DMS153 treated with DMSO at 0.1 percent for 48 hours (cell line): ENCODE measurements around the gene CCDC7.
"Not testable (repeated sequence)": the region's sequence is repeated elsewhere in the genome, so short reads cannot be mapped to it uniquely, and the experiment has no call there.

Experiments
- DNase-seq: peaks from one replicate; lab custom pipeline; 2025; ENCODE audit not compliant: unreplicated experiment; lab: John Stamatoyannopoulos, UW

CCDC7 gene

GRCh38 chr10:32446536-32447406 is 831 bp downstream of the CCDC7 start:
- peak; percentile 9 for DNase-seq

DNA sequence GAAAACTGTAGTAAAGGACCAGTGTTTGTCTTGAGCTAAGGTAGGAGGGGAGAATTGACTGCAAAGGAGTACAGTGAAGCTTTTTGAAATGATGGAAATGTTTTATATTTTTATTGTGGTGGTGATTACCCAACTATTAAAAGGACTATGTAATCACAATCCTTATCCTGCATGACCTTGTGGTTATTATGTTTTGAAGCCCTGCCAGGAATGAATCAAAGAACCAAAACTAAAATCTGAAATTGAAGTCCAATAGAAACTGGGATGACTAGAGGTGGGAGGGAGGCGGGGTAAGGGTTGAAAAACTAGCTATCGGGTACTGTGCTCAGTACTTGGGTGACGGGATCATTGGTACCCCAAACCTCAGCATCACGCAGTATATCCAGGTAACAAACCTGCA is 8.2 kb downstream of the CCDC7 start:
- DNase-seq, result no peak

DNA sequence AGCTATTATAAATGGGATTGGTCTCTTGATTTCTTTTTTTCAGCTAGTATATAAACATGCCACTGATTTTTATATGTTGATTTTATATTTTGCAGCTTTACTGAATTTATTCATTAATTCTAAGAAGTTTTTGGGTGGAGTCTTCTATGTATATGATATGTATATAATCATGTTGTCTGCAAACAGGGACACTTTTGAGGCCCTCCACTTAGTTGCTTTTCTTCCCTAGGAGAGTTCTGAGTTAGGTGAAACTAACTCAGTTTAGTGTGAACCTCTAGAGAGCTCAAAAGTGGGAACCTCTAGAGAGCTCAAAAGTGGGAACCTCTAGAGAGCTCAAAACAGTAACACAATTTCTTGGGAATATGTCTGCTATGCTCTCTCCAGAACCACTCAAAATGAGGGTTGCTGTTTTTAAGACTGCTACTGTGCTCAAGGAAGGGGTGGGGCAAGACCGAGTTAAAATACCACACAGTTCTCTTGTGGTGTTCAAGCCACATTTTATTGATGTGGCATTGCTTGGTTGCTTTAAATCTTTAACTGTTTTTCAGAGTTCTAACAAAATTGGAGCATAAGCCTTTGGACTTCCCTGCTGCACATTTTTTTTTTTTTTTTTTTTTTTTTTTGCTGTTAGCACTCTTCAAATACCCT is 13.2 kb downstream of the CCDC7 start:
- no peak for DNase-seq

GRCh38 chr10:32461203-32461602 is 15.3 kb downstream of the CCDC7 start:
- no peak for DNase-seq

GRCh38 chr10:32471232-32471631 is 25.3 kb downstream of the CCDC7 start:
- no peak for DNase-seq

GRCh38 chr10:32477499-32477898 is 31.6 kb downstream of the CCDC7 start:
- DNase-seq, result no peak

- DNase-seq, result no peak
These were observed 35.7 kb downstream of the CCDC7 start for GRCh38 chr10:32481606-32482005.

DNA sequence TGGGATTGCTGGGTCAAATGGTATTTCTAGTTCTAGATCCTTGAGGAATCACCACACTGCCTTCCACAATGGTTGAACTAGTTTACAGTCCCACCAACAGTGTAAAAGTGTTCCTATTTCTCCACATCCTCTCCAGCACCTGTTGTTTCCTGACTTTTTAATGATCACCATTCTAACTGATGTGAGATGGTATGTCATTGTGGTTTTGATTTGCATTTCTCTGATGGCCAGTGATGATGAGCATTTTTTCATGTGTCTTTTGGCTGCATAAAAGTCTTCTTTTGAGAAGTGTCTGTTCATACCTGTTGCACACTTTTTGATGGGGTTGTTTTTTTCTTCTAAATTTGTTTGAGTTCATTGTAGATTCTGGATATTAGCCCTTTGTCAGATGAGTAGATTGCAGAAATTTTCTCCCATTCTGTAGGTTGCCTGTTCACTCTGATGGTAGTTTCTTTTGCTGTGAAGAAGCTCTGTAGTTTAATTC is 37.1 kb downstream of the CCDC7 start:
- DNase-seq, result not testable (repeated sequence)

DNA sequence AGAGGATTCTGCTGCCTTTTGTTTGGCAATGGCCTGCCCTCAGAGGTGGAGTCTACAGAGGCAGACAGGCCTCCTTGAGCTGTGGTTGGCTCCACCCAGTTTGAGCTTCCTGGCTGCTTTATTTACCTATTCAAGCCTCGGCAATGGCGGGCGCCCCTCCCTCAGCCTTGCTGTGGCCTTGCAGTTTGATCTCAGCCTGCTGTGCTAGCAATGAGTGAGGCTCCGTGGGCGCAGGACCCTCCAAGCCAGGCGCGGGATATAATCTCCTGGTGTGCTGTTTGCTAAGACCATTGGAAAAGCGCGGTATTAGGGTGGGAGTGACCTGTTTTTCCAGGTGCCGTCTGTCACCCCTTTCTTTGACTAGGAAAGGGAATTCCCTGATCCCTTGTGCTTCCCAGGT is 42.1 kb downstream of the CCDC7 start:
- DNase-seq, result not testable (repeated sequence)

DNA sequence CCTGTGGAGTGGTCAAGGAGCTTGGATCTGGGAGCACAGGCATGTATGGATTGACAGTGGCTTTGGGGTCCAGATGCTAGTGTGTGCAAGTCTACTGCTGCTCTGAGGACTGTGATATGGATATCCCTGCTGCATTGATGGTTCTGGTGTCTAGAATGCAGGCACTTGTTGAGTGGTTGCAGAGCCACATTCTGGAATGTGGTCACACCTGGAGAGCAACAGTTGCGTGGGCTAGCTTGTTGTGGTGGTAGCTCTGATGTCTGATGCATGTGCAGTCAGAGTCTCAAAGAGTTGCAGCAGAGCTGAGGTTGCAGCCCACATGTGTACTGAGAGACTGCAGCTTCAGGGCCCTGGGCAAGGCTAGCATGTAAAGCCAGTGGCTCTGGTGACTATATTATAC is 43.2 kb downstream of the CCDC7 start:
- DNase-seq, result no peak

- DNase-seq, result no peak
These were observed 44.0 kb downstream of the CCDC7 start for GRCh38 chr10:32489901-32490300.

DNA sequence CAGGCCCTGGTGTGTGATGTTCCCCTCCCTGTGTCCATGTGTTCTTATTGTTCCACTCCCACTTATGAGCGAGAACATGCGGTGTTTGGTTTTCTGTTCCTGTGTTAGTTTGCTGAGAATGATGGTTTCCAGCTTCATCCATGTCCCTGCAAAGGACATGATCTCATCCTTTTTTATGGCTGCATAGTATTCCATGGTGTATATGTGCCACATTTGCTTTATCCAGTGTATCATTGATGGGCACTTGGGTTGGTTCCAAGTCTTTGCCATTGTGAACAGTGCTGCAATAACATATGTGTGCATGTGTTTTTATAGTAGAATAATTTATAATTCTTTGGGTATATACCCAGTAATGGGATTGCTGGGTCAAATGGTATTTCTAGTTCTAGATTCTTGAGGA is 48.6 kb downstream of the CCDC7 start:
- DNase-seq, result not testable (repeated sequence)

DNA sequence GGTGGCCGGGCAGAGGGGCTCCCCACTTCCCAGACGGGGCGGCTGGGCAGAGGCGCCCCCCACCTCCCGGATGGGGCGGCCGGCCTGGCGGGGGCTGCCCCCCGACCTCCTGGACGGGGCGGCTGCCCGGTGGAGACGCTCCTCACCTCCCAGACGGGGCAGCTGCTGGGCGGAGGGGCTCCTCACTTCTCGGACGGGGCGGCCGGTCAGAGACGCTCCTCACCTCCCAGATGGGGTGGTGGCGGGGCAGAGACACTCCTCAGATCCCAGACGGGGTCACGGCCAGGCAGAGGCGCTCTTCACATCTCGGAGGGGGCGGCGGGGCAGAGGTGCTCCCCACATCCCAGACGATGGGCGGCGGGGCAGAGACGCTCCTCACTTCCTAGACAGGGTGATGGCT is 54.2 kb downstream of the CCDC7 start:
- not testable (repeated sequence) for DNase-seq

DNA sequence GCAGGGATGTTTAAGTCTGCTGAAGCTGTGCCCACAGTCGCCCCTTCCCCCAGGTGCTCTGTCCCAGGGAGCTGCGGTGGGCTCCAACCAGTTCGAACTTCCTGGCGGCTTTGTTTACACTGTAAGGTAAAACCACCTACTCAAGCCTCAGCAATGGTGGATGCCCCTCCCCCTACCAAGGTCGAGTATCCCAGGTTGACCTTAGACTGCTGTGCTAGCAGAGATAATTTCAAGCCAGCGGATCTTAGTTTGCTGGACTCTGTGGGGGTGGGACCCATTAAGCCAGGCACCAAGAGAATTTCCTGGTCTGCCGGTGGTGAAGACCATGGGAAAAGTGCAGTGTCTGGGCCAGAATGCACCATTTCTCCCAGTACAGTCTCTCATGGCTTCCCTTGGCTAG is 56.0 kb downstream of the CCDC7 start:
- no peak for DNase-seq

GRCh38 chr10:32505762-32506420 is 60.0 kb downstream of the CCDC7 start:
- not testable (repeated sequence) for DNase-seq

DNA sequence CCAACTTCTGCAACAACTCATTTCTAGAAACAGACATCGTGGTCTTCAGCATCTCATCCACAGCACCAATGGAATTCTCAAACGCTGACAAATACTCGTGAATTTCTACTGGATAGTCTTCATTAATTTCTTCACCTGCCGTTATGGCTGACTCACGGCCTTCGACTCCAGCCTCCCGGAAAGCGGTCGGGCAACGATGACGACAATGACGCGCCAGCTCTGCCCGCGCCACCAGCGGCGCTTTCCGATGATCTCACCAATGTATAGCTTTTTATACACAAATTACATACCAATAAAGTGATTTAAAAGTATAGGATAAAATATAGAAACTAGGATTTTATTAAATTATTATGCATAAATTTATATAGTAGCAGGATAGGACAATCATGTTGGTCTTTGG is 65.7 kb downstream of the CCDC7 start:
- DNase-seq, result no peak

GRCh38 chr10:32516567-32517495 is 70.9 kb downstream of the CCDC7 start:
- no peak for DNase-seq

GRCh38 chr10:32530231-32530630 is 84.3 kb downstream of the CCDC7 start:
- DNase-seq, result no peak

- no peak for DNase-seq
These were observed 92.3 kb downstream of the CCDC7 start for GRCh38 chr10:32538256-32538655.

DNA sequence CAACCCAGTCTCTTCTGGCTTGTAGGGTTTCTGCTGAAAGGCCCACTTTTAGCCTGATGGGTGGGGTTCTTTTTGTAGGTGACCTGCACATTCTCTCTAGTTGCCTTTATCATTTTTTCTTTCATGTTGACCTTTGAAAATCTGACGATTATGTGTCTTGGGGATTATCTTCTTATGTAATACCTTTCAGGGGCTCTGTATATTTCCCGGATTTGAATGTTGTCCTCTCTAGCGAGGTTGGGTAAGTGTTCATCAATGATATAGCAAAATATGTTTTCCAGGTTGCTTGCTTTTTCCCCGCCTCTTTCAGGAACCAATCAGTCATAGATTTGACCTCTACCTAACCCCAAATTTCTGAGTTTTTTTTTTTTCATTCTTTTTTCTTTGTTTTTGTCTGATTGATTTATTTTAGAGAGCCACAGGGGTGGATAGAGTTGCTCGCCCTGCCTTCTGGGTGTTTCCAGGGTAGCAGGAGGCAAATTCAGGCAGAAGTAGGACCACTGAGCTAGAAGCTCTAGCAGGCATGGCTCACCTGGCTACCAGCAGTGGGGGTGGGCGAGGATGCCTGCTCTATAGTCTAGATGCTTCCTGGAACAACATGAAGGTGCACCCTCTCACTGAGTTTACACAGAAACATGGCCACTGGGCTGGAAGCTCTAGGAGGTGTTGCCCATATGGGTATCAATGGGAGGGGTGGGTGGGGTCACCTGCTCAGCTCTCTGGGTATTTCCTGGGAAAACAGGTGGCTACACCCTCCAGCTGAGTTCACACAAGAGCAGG is 94.9 kb downstream of the CCDC7 start:
- no peak for DNase-seq
